Measurements from ENCODE around the gene ATG101. TPM values are rescaled to one million over a fixed set of nuclear protein-coding genes. Genes with fewer than 3 reads are reported as not detected.

The ATG101 gene
- total RNA-seq, 1 donor from 2014 or later: 45.9 TPM

DNA sequence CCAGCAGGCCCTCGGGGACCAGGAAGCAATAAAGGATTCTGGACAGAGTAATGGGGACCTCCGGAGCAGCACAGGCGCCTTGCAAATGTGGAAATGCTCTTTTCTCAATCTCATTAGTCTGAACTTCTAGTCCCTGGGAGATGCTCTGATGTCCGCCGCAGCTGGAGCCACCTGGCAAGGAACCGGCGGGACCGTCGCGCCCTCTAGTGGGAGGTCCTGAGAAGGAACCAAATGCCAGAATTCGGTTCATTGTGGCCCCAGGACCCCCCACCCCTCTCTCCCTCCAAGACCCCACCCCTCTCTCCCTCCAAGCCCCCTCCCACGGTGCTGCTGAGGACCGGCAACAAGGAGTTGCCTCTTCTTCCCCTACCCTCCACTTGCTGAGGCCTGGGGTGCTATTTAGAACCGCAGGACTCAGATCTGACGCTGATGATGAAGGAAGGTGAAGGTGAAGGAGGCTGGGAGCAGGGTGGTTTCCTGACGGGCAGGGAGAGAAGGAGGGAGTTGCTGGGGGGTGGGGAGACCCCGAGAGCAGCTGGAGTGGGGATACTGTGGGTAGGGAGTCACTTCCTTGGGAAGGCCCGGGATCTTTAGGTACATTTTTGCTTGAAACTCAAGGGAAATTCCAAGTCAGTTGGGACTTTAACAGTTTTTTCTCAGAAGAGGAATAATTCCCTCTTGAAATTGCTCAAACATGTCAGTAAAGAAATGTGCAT lies 52.2 kb downstream of the ATG101 start:
- Mint-ChIP-seq H3K36me3 (ENCODE audit: low read depth) (no peaks in the 10 kb centered on the region), H3K9me3 (no peaks in the 10 kb centered on the region), H3K27me3 (ENCODE audit: low read depth) (peaks cover 13% of the 10 kb centered on the region), H3K4me3 (ENCODE audit: low read depth) (no peak overlapping the region), H3K27ac (no peak overlapping the region), H3K4me1 (ENCODE audit: low read depth) (peaks cover 14% of the 10 kb centered on the region)
- peak; percentile 42 for DNase-seq (ENCODE audit: low spot score)
- intact Hi-C loops (cut with micrococcal nuclease): no loop called here

GRCh38 chr12:52122540-52122871 lies 52.7 kb downstream of the ATG101 start:
- Mint-ChIP-seq H3K4me3 (ENCODE audit: low read depth) (no peak overlapping the region), H3K4me1 (ENCODE audit: low read depth) (peaks cover 12% of the 10 kb centered on the region), H3K9me3 (no peaks in the 10 kb centered on the region), H3K27ac (no peak overlapping the region), H3K36me3 (ENCODE audit: low read depth) (no peaks in the 10 kb centered on the region), H3K27me3 (ENCODE audit: low read depth) (peaks cover 18% of the 10 kb centered on the region)
- intact Hi-C loops (cut with micrococcal nuclease): no loop called here
- no peak for DNase-seq (ENCODE audit: low spot score)

DNA sequence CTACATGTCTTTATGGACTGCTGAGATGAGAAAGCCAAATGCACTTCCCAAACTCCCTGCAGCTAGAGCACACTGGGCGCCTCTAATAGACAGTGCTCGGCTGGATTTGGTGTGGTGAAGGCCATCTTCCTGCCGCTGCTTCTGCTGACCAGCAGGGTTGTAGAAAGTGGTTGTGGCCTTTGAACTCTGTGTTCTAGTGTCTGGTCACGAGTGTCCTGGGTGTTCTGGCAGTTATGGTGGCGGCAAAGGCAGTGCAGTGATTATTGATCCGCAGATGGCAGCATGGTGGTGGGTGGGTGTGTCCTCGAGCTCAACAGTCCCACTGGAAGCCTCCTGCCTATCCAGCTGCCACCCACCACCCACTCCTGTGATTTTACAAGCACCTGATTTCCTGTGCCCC lies 53.1 kb downstream of the ATG101 start:
- H3K27me3 Mint-ChIP-seq (ENCODE audit: low read depth): peaks cover 20% of the 10 kb centered on the region
- intact Hi-C loops (cut with micrococcal nuclease): no loop called here
- H3K9me3 Mint-ChIP-seq: no peaks in the 10 kb centered on the region

GRCh38 chr12:52123487-52124186 lies 53.9 kb downstream of the ATG101 start:
- H3K27me3 Mint-ChIP-seq (ENCODE audit: low read depth): peaks cover 21% of the 10 kb centered on the region
- intact Hi-C loops (cut with micrococcal nuclease): no loop called here
- no peaks in the 10 kb centered on the region for H3K36me3 Mint-ChIP-seq (ENCODE audit: low read depth)
- no peak for DNase-seq (ENCODE audit: low spot score)
- H3K4me3 Mint-ChIP-seq (ENCODE audit: low read depth): no peak overlapping the region
- no peaks in the 10 kb centered on the region for H3K9me3 Mint-ChIP-seq
- no peak overlapping the region for H3K27ac Mint-ChIP-seq
- peaks cover 7% of the 10 kb centered on the region for H3K4me1 Mint-ChIP-seq (ENCODE audit: low read depth)

More for the DNA sequence above, 53.1 kb downstream of the ATG101 start:
- Mint-ChIP-seq H3K4me1 (ENCODE audit: low read depth) (peaks cover 12% of the 10 kb centered on the region), H3K27ac (no peak overlapping the region), H3K4me3 (ENCODE audit: low read depth) (no peak overlapping the region), H3K36me3 (ENCODE audit: low read depth) (no peaks in the 10 kb centered on the region)
- no peak for DNase-seq (ENCODE audit: low spot score)

GRCh38 chr12:52125476-52125900 lies 55.7 kb downstream of the ATG101 start:
- Mint-ChIP-seq H3K4me3 (ENCODE audit: low read depth) (no peak overlapping the region), H3K9me3 (no peaks in the 10 kb centered on the region), H3K27ac (no peak overlapping the region), H3K27me3 (ENCODE audit: low read depth) (peaks cover 18% of the 10 kb centered on the region), H3K36me3 (ENCODE audit: low read depth) (no peaks in the 10 kb centered on the region), H3K4me1 (ENCODE audit: low read depth) (peaks cover 4% of the 10 kb centered on the region)
- DNase-seq (ENCODE audit: low spot score): no peak
- intact Hi-C loops (cut with micrococcal nuclease): no loop called here

- Mint-ChIP-seq H3K9me3 (no peaks in the 10 kb centered on the region), H3K27me3 (ENCODE audit: low read depth) (peaks cover 18% of the 10 kb centered on the region), H3K27ac (no peak overlapping the region), H3K4me1 (ENCODE audit: low read depth) (no peaks in the 10 kb centered on the region), H3K4me3 (ENCODE audit: low read depth) (no peak overlapping the region), H3K36me3 (ENCODE audit: low read depth) (no peaks in the 10 kb centered on the region)
- no peak for DNase-seq (ENCODE audit: low spot score)
- intact Hi-C loops (cut with micrococcal nuclease): no loop called here
Observed at GRCh38 chr12:52126050-52126604, 56.3 kb downstream of the ATG101 start.

Other genes with a start within 250 kb of the ATG101 start
- 0.30 TPM in 2 replicates for gene FIGNL2, start 221.3 kb upstream of the ATG101 start, total RNA-seq
- not detected in 2 replicates for gene ANKRD33, start 181.9 kb upstream of the ATG101 start, total RNA-seq
- not detected in 2 replicates for gene ACVRL1, start 162.5 kb upstream of the ATG101 start, total RNA-seq
- gene ACVR1B, start 118.3 kb upstream of the ATG101 start, total RNA-seq: 2.4 and 2.5 TPM in 2 replicates
- gene TAMALIN, start 63.0 kb upstream of the ATG101 start, total RNA-seq: 6.0 and 6.1 TPM in 2 replicates
- gene NR4A1, start 18.5 kb upstream of the ATG101 start, total RNA-seq: 134 and 139 TPM in 2 replicates
- gene SMIM41, start 9.7 kb downstream of the ATG101 start, total RNA-seq: 0.14 and 0.16 TPM in 2 replicates
- not detected in 2 replicates for gene KRT80, start 122.0 kb downstream of the ATG101 start, total RNA-seq
- 4.2 and 4.7 TPM in 2 replicates for gene KRT7, start 163.3 kb downstream of the ATG101 start, total RNA-seq
- gene KRT86, start 204.7 kb downstream of the ATG101 start, total RNA-seq: 0.28 and 0.34 TPM in 2 replicates
- gene KRT81, start 221.6 kb downstream of the ATG101 start, total RNA-seq: not detected in 2 replicates